ENCODE data around the gene PRKCH. TPM values are rescaled to one million over a fixed set of nuclear protein-coding genes. Genes with fewer than 3 reads are reported as not detected.

Gene PRKCH
- polyA plus RNA-seq, 4 donors = 9.0 to 18.4 (median 16.1) TPM

GRCh38 chr14:61505815-61506809 is 184.7 kb downstream of the PRKCH start:
- no peak for DNase-seq (ENCODE audit: low read depth in 4 of 4, low spot score in 3 of 4)

GRCh38 chr14:61508526-61508925 is 187.1 kb downstream of the PRKCH start:
- no peak for DNase-seq (ENCODE audit: low read depth in 4 of 4, low spot score in 3 of 4)

- DNase-seq (ENCODE audit: low read depth in 4 of 4, low spot score in 3 of 4) = no peak
Measured at GRCh38 chr14:61510736-61511557, 189.6 kb downstream of the PRKCH start.

- DNase-seq (ENCODE audit: low read depth in 4 of 4, low spot score in 3 of 4) = no peak
Measured at GRCh38 chr14:61511558-61511948, 190.2 kb downstream of the PRKCH start.

GRCh38 chr14:61512026-61512834 is 190.9 kb downstream of the PRKCH start:
- no peak for DNase-seq (ENCODE audit: low read depth in 4 of 4, low spot score in 3 of 4)

- DNase-seq (ENCODE audit: low read depth in 4 of 4, low spot score in 3 of 4) = no peak
Measured at GRCh38 chr14:61513986-61514830, 192.8 kb downstream of the PRKCH start.

- DNase-seq (ENCODE audit: low read depth in 4 of 4, low spot score in 3 of 4) = no peak
Measured at GRCh38 chr14:61514927-61515326, 193.5 kb downstream of the PRKCH start.

- no peak for DNase-seq (ENCODE audit: low read depth in 4 of 4, low spot score in 3 of 4)
Measured at GRCh38 chr14:61515436-61516117, 194.2 kb downstream of the PRKCH start.

GRCh38 chr14:61516118-61516743 is 194.9 kb downstream of the PRKCH start:
- no peak for DNase-seq (ENCODE audit: low read depth in 4 of 4, low spot score in 3 of 4)

GRCh38 chr14:61516964-61517653 is 195.7 kb downstream of the PRKCH start:
- no peak for DNase-seq (ENCODE audit: low read depth in 4 of 4, low spot score in 3 of 4)

- no peak for DNase-seq (ENCODE audit: low read depth in 4 of 4, low spot score in 3 of 4)
Measured at GRCh38 chr14:61517911-61518384, 196.6 kb downstream of the PRKCH start.

GRCh38 chr14:61518403-61518802 is 197.0 kb downstream of the PRKCH start:
- DNase-seq (ENCODE audit: low read depth in 4 of 4, low spot score in 3 of 4) = no peak

GRCh38 chr14:61519106-61519505 is 197.7 kb downstream of the PRKCH start:
- DNase-seq (ENCODE audit: low read depth in 4 of 4, low spot score in 3 of 4) = no peak

GRCh38 chr14:61519735-61520134 is 198.4 kb downstream of the PRKCH start:
- DNase-seq (ENCODE audit: low read depth in 4 of 4, low spot score in 3 of 4) = no peak

- no peak for DNase-seq (ENCODE audit: low read depth in 4 of 4, low spot score in 3 of 4)
Measured at GRCh38 chr14:61520576-61520975, 199.2 kb downstream of the PRKCH start.

- no peak for DNase-seq (ENCODE audit: low read depth in 4 of 4, low spot score in 3 of 4)
Measured at GRCh38 chr14:61521773-61522172, 200.4 kb downstream of the PRKCH start.

GRCh38 chr14:61523751-61524150 is 202.4 kb downstream of the PRKCH start:
- DNase-seq (ENCODE audit: low read depth in 4 of 4, low spot score in 3 of 4) = no peak

Measured in left renal pelvis (tissue), 4 donors.